NT2/D1 (cell line): Measurements from ENCODE around the gene DENND5A.

Experiments used
- DNase-seq: peaks from one replicate; pipeline ENCODE4 v3.0.0-alpha.2; 2011; ENCODE audit warnings: low read depth, low spot score
- H3K27me3 ChIP-seq: 2 replicates; pipeline ENCODE4 v1.6.0; 2011; ENCODE audit warnings: mild to moderate bottlenecking; ENCODE audit not compliant: insufficient read length, insufficient read depth
- H3K36me3 ChIP-seq: 2 replicates; pipeline ENCODE4 v1.6.1; 2011; ENCODE audit warnings: mild to moderate bottlenecking, low read length, mixed read lengths; ENCODE audit not compliant: insufficient read depth, insufficient read length
- H3K4me1 ChIP-seq: 2 replicates; pipeline ENCODE4 v1.5.1; 2011; ENCODE audit not compliant: insufficient read depth, insufficient read length
- H3K4me3 ChIP-seq: 2 replicates; pipeline ENCODE4 v1.5.1; 2011; ENCODE audit warnings: low read depth; ENCODE audit not compliant: insufficient read length
- H3K9ac ChIP-seq: 2 replicates; pipeline ENCODE4 v1.6.0; 2011; ENCODE audit warnings: low read depth; ENCODE audit not compliant: insufficient read length
- H3K9me3 ChIP-seq: 2 replicates; pipeline ENCODE4 v1.5.1; 2011; ENCODE audit warnings: mild to moderate bottlenecking, low read length; ENCODE audit not compliant: insufficient read depth
- SUZ12 ChIP-seq: IDR thresholded peaks from 2 replicates; pipeline ENCODE4 v1.6.1; 2011; ENCODE audit not compliant: insufficient read length, insufficient read depth; ENCODE audit errors: extremely low read depth
- YY1 ChIP-seq: IDR thresholded peaks from 2 replicates; pipeline ENCODE4 v1.6.1; 2011; ENCODE audit not compliant: insufficient read length, insufficient read depth
- ZNF274 ChIP-seq: IDR thresholded peaks from 2 replicates; pipeline ENCODE4 v1.6.1; 2011; ENCODE audit warnings: mild to moderate bottlenecking, low read depth, low read length

DENND5A gene

GRCh38 chr11:9091044-9091922 lies 173.9 kb downstream of the DENND5A start, which contains the start of gene SCUBE2:
SCUBE2 (minus strand) TSS chr11:9091599; CDS start chr11:9091528, 71 bp downstream.
- no peak for DNase-seq
- peak within 1 kb of the TSS; percentile 36 for H3K4me3 ChIP-seq
- no peak for TF ChIP-seq ZNF274
- no peak for TF ChIP-seq YY1
- TF ChIP-seq SUZ12: no peak
- peak within 1 kb of the TSS; percentile 61 for H3K9ac ChIP-seq
- no peaks in the 10 kb centered on the region for H3K9me3 ChIP-seq
- peaks cover 50% of the 10 kb centered on the region for H3K27me3 ChIP-seq
- H3K4me1 ChIP-seq: peaks cover 10% of the 10 kb centered on the region
- H3K36me3 ChIP-seq: no peaks in the 10 kb centered on the region

GRCh38 chr11:9090488-9091043 lies 174.6 kb downstream of the DENND5A start:
- Histone ChIP-seq H3K9ac (peak overlapping the region; percentile 61), H3K36me3 (no peaks in the 10 kb centered on the region), H3K4me3 (peak overlapping the region; percentile 36), H3K4me1 (peaks cover 10% of the 10 kb centered on the region), H3K9me3 (no peaks in the 10 kb centered on the region), H3K27me3 (peaks cover 50% of the 10 kb centered on the region)
- TF ChIP-seq SUZ12 (no peak), YY1 (no peak), ZNF274 (no peak)
- DNase-seq: no peak

- no peak overlapping the region for H3K9ac ChIP-seq
- TF ChIP-seq YY1 (no peak), ZNF274 (no peak), SUZ12 (no peak)
- H3K27me3 ChIP-seq: peaks cover 50% of the 10 kb centered on the region
- peaks cover 10% of the 10 kb centered on the region for H3K4me1 ChIP-seq
- no peaks in the 10 kb centered on the region for H3K36me3 ChIP-seq
- H3K9me3 ChIP-seq: no peaks in the 10 kb centered on the region
- no peak overlapping the region for H3K4me3 ChIP-seq
- DNase-seq: no peak
These were observed 175.5 kb downstream of the DENND5A start for GRCh38 chr11:9089636-9090035.

DNA sequence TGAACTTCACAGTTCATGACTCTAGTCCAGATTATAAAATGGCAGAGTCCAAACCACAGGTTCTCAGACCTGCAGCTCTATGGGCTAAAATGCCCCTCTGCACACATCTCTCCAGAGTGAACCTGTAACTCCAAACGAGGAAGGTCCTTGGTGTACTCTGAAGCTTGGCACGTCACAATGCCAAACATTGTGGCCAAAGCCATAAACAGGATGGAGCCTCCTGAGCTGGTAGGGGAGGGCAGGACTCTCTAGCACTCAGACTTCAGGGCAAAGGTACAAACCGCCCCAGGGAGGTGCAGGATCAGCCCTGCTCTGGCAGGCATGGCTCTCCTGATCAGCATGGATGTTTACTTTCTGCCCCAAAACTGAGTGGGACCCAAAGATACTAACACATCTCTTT lies 176.1 kb downstream of the DENND5A start:
- Histone ChIP-seq H3K36me3 (no peaks in the 10 kb centered on the region), H3K27me3 (peaks cover 50% of the 10 kb centered on the region), H3K9me3 (no peaks in the 10 kb centered on the region), H3K4me1 (peaks cover 10% of the 10 kb centered on the region), H3K4me3 (no peak overlapping the region), H3K9ac (no peak overlapping the region)
- no peak for DNase-seq
- no peak for TF ChIP-seq ZNF274
- TF ChIP-seq SUZ12: no peak
- TF ChIP-seq YY1: no peak
